SH-SY5Y (cell line): Measurements from ENCODE around the gene TNFAIP8L2.

Experiments used
- GATA2 ChIP-seq: IDR thresholded peaks from 2 replicates; pipeline ENCODE4 v1.6.1; 2011; ENCODE audit warnings: mild to moderate bottlenecking, low read depth, low read length
- GATA3 ChIP-seq: IDR thresholded peaks from 2 replicates; pipeline ENCODE4 v1.6.1; 2011; ENCODE audit warnings: low read depth, mild to moderate bottlenecking, low read length, moderate library complexity

DNA sequence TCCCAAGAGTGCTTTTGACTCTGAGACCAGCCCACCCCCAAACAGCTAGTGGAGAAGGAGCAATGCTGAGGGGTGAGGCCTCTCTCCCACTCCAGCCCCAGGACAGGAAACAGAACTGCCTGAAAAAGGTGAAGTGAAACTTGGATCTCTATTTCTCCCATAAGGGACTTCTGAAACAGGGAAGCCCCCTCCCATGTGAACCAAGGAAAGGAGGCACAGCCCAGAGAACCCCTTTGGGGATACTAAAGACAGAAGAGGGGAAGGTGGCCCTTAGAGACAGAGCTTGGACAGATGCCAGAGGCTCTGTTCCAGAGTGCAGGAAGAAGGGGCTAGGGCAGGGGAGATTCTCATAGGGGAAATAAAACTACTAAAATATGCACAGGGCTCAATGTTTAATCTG, 2.9 kb downstream of the TNFAIP8L2 start:
- no peak for TF ChIP-seq GATA2
- no peak for TF ChIP-seq GATA3
